DOHH2 (cell line): ENCODE measurements around the gene AIG1.

Experiments used
- H3F3A ChIP-seq: fragments of 200-600 bp; sonication (generic), shearing (Covaris generic); 2 replicates; pipeline ENCODE4 v1.6.0; 2016; ENCODE audit warnings: antibody characterized with exemption, mild to moderate bottlenecking; ENCODE audit not compliant: control insufficient read depth, insufficient read depth
- H3K27ac ChIP-seq: fragments of 200-600 bp; sonication (generic); 2 replicates; pipeline ENCODE4 v1.5.1; 2014; ENCODE audit warnings: low read depth, mild to moderate bottlenecking, low read length, moderate library complexity
- H3K27me3 ChIP-seq: fragments of 200-600 bp; sonication (generic); 2 replicates; pipeline ENCODE4 v1.6.1; 2014; ENCODE audit warnings: mild to moderate bottlenecking, low read length, mixed read lengths; ENCODE audit not compliant: control insufficient read depth
- H3K36me3 ChIP-seq: fragments of 200-600 bp; sonication (generic); 2 replicates; pipeline ENCODE4 v1.6.1; 2014; ENCODE audit warnings: mild to moderate bottlenecking, low read length, moderate library complexity, mixed read lengths; ENCODE audit not compliant: control insufficient read depth
- H3K4me1 ChIP-seq: fragments of 200-600 bp; sonication (generic); 2 replicates; pipeline ENCODE4 v1.6.1; 2014; ENCODE audit warnings: mild to moderate bottlenecking, low read length, mixed read lengths; ENCODE audit not compliant: control insufficient read depth
- H3K4me2 ChIP-seq: fragments of 200-600 bp; sonication (generic); 2 replicates; pipeline ENCODE4 v1.6.0; 2014; ENCODE audit warnings: mild to moderate bottlenecking, low read length, moderate library complexity
- H3K4me3 ChIP-seq: fragments of 200-600 bp; sonication (generic); 2 replicates; pipeline ENCODE4 v1.5.1; 2014; ENCODE audit warnings: mild to moderate bottlenecking, low read length, mixed read lengths
- H3K79me2 ChIP-seq: fragments of 200-600 bp; sonication (generic); 2 replicates; pipeline ENCODE4 v1.6.1; 2014; ENCODE audit warnings: mild to moderate bottlenecking, low read length, mixed read lengths; ENCODE audit not compliant: control insufficient read depth
- H3K9me2 ChIP-seq: fragments of 200-600 bp; sonication (generic); replicated peaks from 2 replicates; pipeline ENCODE4 v1.6.1; 2014; ENCODE audit warnings: mild to moderate bottlenecking, low read length, mixed read lengths; ENCODE audit not compliant: control insufficient read depth
- H3K9me3 ChIP-seq: fragments of 200-600 bp; sonication (generic); 2 replicates; pipeline ENCODE4 v1.6.1; 2014; ENCODE audit warnings: antibody characterized with exemption, low read length, mixed read lengths; ENCODE audit not compliant: control insufficient read depth, insufficient read depth
- H4K20me1 ChIP-seq: fragments of 200-600 bp; sonication (generic); 2 replicates; pipeline ENCODE4 v1.6.0; 2014; ENCODE audit warnings: low read depth, mild to moderate bottlenecking, antibody characterized with exemption, low read length, moderate library complexity; ENCODE audit not compliant: control insufficient read depth, insufficient read depth
- EZH2phosphoT487 ChIP-seq: fragments of 200-600 bp; sonication (generic); IDR thresholded peaks from 2 replicates; pipeline ENCODE4 v1.6.1; 2017; ENCODE audit warnings: borderline replicate concordance, mild to moderate bottlenecking, antibody characterized with exemption, low read length, moderate library complexity, mixed read lengths
- TF ChIP-seq, protein P1 (sequence below): fragments of 200-600 bp; sonication (generic); IDR thresholded peaks from one replicate; pipeline ENCODE4 v1.5.1; 2014; ENCODE audit warnings: antibody characterized with exemption, mild to moderate bottlenecking, low read depth, low read length; ENCODE audit not compliant: poor library complexity, severe bottlenecking

AIG1 gene

DNA sequence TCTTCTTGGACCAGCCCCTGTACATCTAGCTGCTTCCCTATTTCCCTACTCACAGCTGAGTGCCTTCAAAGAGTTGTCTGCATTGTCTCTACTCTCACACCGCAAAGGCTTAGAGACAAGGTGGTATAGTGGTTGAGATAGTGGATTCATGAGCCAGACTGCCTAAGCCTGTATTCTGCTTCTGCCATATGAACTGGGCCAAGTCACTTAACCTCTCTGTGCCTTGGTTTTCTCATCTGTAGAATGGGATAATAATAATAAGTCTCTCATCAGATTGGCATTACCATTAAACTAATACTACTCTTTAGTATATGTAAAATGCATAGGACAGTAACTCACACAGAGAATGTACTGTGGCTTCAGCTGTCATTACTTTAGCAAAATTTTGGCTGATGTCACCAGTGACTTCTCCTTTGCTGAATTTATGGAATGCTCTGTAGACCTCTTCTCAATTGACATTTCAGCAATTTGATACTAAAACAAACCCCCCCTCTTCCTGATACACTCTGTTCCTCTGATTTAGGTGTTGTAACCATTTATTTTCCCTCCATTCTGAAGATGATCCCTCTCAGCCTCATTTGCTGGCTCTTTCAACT is 233.7 kb downstream of the AIG1 start:
- no peaks in the 10 kb centered on the region for H3K36me3 ChIP-seq
- H3K79me2 ChIP-seq, result no peaks in the 10 kb centered on the region
- H3K4me3 ChIP-seq, result no peak overlapping the region
- H3K4me2 ChIP-seq, result no peak overlapping the region
- no peak overlapping the region for H3K27ac ChIP-seq
- H3F3A ChIP-seq, result no peaks in the 10 kb centered on the region
- H3K9me2 ChIP-seq, result no peaks in the 10 kb centered on the region
- H3K4me1 ChIP-seq, result no peaks in the 10 kb centered on the region
- no peaks in the 10 kb centered on the region for H3K27me3 ChIP-seq
- H4K20me1 ChIP-seq, result no peaks in the 10 kb centered on the region
- TF ChIP-seq, protein P1, sequence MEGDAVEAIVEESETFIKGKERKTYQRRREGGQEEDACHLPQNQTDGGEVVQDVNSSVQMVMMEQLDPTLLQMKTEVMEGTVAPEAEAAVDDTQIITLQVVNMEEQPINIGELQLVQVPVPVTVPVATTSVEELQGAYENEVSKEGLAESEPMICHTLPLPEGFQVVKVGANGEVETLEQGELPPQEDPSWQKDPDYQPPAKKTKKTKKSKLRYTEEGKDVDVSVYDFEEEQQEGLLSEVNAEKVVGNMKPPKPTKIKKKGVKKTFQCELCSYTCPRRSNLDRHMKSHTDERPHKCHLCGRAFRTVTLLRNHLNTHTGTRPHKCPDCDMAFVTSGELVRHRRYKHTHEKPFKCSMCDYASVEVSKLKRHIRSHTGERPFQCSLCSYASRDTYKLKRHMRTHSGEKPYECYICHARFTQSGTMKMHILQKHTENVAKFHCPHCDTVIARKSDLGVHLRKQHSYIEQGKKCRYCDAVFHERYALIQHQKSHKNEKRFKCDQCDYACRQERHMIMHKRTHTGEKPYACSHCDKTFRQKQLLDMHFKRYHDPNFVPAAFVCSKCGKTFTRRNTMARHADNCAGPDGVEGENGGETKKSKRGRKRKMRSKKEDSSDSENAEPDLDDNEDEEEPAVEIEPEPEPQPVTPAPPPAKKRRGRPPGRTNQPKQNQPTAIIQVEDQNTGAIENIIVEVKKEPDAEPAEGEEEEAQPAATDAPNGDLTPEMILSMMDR, result no peak
- no peak for TF ChIP-seq EZH2phosphoT487
- no peaks in the 10 kb centered on the region for H3K9me3 ChIP-seq

DNA sequence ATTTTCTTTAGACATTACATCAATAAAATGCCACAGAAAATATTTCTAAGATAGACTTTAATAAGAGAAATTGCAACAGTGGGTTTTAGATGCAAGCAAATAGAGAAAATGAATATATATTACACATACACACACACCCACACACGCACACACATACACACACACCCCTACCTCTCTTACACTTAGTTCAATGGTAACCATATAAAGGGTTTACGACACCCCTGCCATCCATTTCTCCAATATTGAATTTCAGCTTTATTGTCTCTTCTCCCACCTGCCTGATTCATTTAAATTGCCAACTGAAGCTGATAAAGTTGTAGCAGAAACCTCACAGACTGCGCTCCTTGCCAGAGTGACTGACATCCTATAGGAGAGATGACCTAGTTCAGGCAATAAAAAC is 235.2 kb downstream of the AIG1 start:
- no peaks in the 10 kb centered on the region for H3K4me1 ChIP-seq
- H3K36me3 ChIP-seq, result no peaks in the 10 kb centered on the region
- no peak overlapping the region for H3K27ac ChIP-seq
- H3K79me2 ChIP-seq, result no peaks in the 10 kb centered on the region
- H3K9me3 ChIP-seq, result no peaks in the 10 kb centered on the region
- H3K4me2 ChIP-seq, result no peak overlapping the region
- H3K9me2 ChIP-seq, result no peaks in the 10 kb centered on the region
- no peaks in the 10 kb centered on the region for H3K27me3 ChIP-seq
- H4K20me1 ChIP-seq, result no peaks in the 10 kb centered on the region
- TF ChIP-seq, protein P1, result no peak
- H3K4me3 ChIP-seq, result no peak overlapping the region
- H3F3A ChIP-seq, result no peaks in the 10 kb centered on the region

DNA sequence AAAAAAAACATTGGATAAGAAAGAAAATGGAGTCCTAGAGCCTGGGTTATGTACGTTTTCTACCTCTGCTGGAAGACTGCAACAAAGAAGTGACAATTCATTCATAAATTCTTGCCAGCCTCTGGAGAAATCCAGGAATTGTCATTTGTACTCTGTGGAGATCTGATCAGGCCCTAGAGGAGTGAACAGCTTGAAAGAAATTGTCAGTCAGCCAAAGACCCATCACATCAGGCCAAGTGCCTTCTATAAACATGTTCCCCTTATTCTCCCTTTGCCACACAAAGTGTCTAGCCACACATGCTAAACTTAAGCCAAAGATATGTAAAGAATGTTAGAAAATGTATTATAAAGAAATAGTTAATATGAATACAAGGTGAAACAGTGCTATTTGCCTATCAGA is 237.4 kb downstream of the AIG1 start:
- H3K4me2 ChIP-seq, result no peak overlapping the region
- H3K79me2 ChIP-seq, result no peaks in the 10 kb centered on the region
- TF ChIP-seq EZH2phosphoT487, result no peak
- TF ChIP-seq, protein P1, result no peak
- H3K9me3 ChIP-seq, result no peaks in the 10 kb centered on the region
- H4K20me1 ChIP-seq, result no peaks in the 10 kb centered on the region
- H3F3A ChIP-seq, result no peaks in the 10 kb centered on the region
- H3K4me3 ChIP-seq, result no peak overlapping the region
- no peaks in the 10 kb centered on the region for H3K4me1 ChIP-seq
- H3K27ac ChIP-seq, result no peak overlapping the region
- no peaks in the 10 kb centered on the region for H3K36me3 ChIP-seq
- H3K9me2 ChIP-seq, result no peaks in the 10 kb centered on the region
- H3K27me3 ChIP-seq, result no peaks in the 10 kb centered on the region
